ENCODE measurements around the gene CIROP.

GRCh38 chr14:23140371-23140770 lies 35.6 kb upstream of the CIROP start:
- TF ChIP-seq POLR2A (IDR thresholded peaks at IDR 0.05; ENCODE audit: low read depth) (no peak), POLR2AphosphoS5 (IDR thresholded peaks at IDR 0.05) (no peak), EP300 (IDR thresholded peaks at IDR 0.05) (no peak)
- TF ChIP-seq, protein P1, sequence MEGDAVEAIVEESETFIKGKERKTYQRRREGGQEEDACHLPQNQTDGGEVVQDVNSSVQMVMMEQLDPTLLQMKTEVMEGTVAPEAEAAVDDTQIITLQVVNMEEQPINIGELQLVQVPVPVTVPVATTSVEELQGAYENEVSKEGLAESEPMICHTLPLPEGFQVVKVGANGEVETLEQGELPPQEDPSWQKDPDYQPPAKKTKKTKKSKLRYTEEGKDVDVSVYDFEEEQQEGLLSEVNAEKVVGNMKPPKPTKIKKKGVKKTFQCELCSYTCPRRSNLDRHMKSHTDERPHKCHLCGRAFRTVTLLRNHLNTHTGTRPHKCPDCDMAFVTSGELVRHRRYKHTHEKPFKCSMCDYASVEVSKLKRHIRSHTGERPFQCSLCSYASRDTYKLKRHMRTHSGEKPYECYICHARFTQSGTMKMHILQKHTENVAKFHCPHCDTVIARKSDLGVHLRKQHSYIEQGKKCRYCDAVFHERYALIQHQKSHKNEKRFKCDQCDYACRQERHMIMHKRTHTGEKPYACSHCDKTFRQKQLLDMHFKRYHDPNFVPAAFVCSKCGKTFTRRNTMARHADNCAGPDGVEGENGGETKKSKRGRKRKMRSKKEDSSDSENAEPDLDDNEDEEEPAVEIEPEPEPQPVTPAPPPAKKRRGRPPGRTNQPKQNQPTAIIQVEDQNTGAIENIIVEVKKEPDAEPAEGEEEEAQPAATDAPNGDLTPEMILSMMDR (IDR thresholded peaks at IDR 0.05) = no peak
